ENCODE measurements around the gene RPTOR.

The RPTOR gene

DNA sequence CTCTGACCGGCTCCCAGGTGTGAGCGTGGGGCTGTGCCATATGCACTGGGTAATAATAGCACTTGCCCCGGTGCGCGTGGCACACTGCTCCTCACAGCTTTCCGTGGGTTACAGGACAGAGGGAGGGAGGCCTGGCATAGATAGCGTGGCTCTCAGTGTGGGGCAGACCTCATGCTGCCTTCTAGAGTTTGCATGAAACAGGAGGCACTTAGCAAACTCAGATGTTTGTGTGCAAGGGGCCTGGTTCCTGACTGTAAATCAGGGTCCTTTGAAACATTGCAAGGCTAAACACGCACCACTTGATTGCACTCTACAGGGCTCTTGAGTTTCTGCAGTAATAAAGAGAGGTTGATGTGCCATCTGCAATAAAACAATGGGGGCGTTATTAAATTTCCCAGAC is 101.7 kb downstream of the RPTOR start:
- DNase-seq = no peak

DNA sequence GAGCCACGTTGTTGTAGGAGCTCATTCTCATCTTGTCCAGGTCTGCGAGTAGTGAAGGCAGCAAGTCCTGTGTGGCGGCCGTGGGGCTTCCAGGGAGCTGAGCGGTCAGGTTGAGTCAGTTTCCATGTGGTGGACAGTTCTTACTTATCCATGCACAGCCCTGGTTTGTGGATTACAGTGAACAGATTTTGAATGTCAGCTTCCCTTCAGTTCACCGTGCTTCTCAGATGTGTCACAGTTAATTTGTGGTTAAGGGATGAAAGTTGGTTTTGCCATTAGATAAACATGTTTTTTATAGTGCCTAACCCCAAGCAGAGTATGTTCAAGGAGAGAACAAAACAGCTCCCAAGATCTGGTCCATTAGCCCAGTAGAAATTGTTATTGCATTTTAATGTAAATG is 103.1 kb downstream of the RPTOR start:
- DNase-seq = no peak

DNA sequence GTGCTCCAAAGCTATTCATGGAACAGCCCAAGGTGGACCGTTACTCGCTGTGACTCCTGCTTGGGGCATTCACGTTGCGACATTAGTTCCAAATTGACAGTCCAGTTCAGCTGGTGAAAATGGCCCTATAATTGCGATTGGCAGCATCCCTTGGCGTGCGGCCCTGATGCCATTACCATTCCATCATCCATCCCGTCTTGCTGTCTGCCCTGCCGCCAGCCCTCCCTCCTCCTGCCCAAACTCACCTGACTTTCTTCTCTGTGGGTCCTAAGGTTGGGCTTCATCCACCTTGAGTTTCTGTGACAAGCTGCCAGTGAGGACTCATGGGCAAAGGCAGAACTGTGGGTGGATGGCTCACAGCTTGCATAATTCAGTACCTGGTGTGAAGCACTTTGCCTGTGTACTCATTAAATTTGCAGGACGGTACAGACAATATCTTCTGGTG is 104.6 kb downstream of the RPTOR start:
- DNase-seq = no peak

DNA sequence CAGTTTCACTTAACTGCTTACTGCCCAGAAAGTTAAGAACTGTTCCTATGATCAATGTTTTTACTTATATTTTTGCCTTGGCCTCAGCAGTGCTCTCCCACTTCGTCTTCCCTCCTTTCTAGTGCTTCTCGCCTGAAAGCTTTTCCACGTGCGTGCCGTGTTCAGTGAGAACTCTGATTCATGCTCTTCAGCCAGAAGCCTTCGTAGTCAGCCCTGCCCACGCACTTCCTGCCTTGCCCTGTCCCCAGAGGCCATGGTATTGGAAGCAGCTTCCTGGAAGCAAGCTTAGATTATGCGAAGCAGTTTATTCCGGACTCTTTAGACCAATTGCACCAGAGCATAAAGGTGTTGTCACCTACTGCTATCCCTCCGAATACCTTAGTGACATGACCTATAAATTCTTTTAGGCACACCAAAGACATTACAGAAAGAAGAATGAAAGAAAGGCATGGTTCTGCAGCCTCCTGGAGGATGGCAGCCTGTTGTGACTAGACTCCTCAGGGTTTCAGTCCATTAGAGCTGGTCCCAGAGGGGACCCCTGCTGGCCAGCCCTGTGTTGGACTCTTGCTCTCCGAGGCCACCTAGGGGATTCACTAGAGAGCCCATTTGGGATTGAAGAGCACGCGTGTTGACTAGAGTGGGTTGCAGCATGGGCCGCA is 105.2 kb downstream of the RPTOR start:
- DNase-seq = no peak

DNA sequence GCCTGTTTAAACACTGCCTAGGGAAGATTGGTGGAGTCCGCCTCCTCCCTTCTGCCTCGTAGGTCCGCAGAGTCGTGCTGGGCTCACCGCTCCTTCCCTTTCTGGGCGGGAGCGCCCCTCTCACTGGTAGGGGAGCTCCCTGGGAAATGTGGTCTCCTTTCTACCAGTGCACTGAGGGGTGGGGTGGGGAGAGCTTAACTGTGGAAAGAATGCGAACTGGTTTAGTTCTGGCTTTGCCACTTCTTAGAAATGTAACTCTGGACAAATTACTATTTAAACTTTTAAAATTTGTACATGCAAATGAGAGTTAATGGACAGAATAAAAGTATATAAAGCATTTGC is 105.7 kb downstream of the RPTOR start:
- DNase-seq = no peak

DNA sequence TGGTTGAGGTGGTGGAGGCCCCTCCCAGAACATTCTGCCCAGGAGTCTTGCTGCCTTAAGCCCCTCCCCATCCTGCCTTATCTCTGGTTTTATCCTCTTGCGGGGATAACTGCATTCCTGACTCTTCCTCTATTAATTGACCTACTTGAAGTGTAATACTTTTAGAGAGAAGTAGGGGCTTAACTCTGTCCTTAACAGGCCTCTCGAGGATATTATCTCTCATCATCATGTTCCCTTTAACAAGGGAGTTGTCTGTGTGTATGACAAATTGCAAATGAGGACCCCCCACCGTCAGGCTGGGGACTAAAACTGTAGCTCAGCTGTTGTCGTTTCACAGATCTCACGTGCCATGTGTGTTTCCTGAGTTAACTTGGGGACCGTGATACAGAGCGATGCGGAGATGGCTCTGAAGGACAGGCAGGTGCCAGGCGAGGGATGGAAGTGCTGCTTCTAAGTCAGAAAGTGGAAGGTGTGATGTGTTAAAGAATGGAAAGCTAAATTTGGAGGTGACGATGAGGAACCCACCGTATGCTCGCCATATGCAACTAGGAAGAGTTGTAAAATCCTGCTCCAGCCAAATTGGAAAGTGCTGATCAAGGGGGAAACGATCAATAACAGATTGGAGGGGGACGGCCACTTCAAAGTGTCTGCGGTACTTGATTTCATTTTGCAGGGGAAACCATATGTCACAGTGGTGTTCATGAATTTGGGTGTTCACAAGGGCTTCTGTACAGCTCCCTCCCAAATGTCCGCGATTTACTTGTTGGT is 106.3 kb downstream of the RPTOR start:
- no peak for DNase-seq

DNA sequence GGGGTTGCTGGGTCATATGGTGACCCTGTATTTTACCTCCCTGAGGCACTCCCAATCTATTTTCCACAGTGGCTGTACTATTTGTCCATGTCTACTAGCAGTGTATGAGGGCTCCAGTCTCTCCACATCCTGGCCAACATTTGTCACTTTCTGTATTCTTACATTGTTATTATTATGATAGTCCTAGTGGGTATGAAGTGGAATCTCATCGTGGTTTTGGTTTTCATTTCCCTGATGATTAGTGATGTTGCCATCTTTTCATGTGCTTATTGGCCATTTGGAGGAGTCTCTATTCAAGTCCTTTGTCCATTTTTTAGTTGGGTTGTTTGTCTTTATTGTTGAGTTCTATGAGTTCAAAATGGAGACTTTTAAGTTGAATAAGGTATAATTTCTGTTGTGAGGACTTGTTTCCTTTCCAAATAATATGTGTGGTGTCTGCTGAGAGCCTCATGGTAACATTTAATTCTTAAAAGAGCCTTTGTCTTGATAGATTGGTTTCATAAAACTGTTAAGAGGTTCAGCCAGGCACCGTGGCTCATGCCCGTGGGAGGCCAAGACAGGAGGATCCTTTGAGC is 108.2 kb downstream of the RPTOR start:
- DNase-seq = no peak

DNA sequence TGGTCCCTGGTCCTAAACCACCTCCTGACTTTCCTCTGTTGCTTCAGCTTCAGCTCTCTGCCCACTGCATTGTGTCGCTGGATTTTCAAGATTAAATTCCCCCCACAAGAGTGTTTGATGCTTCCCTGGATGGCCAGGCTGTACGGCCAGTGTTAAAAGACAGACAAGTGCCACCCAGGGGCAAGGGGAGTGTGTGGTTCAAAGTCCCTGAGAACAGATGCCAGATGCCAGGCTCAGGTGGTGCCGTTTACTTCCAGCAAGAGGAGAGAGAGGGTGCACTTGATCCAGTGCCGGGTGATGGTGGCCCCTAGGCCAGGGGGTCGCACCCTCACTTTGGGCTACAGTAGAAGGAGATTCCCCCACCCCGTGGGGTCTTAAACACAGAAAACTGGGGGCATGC is 109.2 kb downstream of the RPTOR start:
- DNase-seq = no peak

DNA sequence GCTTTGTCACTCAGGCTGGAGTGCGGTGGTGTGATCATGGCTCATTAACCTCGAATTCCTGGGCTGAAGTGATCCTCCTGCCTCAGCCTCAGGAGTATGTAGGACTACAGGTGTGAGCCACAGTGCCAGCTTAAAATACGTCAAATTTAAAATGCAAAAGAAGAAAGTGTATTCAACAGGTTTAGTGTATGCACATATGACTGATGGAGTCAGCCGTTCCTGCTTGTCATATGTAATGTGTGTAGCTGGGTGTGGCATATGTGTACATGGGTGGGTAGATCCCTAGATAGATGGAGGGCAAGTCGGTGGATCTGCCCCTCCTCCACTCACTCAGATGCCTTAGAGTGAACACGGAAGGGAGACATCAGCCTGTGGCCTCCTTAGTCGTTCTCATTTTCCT is 111.0 kb downstream of the RPTOR start:
- no peak for DNase-seq

DNA sequence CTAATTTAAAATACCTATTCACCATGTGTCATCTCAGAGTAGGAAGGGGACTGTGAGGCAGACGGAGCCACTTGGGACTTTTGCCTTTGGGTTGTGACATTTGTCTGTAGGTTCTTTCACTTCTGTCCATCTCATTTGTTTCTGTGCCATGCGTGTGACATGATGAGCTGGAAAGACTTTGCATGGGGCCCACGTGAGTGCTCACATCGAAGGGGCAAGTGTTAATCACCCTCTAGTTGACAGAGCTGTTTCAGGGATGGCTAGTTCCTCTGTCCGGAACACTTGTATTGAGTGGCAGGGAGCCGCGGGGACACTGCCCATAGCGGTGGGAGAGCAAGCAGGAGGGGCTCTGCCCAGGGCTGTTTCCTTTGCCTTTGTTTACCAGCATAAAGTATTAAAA is 112.0 kb downstream of the RPTOR start:
- DNase-seq = no peak

DNA sequence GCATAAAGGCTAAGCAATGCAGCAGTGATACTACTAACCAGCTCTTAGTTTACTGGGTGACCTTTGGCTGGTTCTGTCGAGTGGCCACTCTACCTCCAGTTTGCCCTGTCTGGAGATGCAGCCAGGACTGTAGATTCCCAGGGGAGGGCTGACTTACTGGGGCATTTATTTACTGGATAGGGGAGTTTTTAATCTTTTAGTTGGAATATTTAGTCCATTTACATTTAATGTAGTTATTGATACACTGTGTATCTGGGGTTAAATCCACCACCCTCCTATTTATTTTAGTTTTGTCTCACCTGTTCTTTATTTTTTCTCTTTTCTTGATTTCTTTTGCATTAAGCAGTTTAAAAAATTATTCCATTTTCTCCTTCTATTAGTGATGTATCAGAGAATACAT is 112.9 kb downstream of the RPTOR start:
- DNase-seq = no peak

DNA sequence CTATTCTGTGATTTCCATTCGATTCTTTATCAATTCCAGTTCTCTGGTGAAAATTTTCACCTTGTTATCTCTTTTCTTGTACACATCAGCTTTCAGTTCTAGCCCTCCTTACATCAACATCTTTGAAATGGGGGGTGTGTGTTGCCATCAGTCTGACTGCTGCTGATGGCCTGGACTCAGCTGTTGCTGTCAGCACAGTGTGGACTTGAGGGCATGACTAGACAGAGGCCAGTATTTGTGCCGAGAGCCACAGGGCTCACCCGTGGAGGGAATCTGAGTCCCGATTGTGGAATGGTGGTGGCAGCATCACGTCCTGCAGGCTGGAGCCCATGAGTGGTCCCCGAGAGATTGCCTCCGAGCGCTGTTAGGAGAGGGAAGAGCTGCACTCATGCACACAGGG is 114.2 kb downstream of the RPTOR start:
- DNase-seq = no peak

DNA sequence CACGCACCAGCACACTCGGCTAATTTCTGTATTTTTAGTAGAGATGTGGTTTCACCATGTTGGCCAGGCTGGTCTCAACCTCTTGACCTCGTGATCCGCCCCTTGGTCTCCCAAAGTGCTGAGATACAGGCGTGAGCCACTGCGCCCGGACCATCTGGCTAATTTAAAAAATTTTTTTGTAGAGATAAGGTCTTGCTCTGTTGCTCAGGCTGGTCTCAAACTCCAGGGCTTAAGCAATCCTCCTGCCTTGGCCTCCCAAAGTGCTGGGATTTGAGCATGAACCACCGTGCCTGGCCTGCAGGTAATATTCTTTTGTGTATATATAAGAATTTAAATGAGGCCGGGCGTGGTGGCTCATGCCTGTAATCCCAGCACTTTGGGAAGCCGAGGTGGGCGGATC is 115.0 kb downstream of the RPTOR start:
- no peak for DNase-seq

DNA sequence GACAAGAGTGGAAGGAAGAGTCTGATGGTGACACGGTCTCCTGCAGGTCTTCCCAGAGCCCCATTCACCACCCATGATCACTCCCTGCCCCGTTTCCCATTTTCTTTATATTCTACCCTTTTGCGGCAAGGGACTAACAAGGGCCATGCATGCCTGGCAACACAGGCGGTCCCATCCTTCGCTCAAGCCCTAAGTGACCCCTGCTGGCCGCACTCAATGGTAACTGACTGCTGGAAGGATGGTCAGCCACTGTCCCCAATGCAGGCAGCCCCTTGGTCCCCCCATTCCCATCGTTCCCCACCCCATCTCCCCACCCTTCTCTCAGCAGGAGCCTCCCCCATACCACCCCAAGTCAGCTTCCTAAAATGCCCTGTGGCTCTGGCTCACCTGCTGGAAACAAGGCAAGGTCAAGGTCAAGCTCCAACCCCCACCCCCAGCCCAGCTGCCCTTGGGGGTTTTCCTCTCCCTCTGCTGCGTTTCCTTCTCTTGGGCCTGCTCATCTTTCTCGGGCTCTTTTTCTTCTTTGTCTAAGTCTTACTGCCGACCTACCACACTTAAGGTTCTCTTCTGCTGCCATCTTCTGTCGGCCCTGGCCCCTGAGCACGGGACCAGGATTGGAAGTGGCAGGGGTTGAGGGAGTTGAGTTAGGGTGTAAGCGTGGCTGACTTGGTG is 116.0 kb downstream of the RPTOR start:
- DNase-seq = no peak

DNA sequence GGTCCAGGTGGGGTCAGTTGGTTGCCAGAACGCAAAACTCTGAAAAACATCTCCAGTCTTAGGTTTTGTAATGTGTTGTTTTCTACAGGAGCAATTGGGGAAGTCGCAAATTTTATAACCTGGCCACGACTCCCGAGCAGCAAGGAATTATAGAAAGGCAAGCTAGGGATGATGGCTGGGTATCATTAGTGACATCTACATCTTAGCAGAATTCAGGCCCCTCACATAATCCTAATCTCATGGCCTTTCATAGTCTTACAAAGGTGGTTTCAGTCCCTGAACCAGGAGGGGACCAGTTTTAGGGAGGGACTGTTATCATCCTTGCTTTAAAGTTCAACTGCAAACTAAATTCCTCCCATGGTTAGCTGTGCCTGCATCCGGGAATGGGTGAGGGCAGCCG is 117.9 kb downstream of the RPTOR start:
- no peak for DNase-seq

DNA sequence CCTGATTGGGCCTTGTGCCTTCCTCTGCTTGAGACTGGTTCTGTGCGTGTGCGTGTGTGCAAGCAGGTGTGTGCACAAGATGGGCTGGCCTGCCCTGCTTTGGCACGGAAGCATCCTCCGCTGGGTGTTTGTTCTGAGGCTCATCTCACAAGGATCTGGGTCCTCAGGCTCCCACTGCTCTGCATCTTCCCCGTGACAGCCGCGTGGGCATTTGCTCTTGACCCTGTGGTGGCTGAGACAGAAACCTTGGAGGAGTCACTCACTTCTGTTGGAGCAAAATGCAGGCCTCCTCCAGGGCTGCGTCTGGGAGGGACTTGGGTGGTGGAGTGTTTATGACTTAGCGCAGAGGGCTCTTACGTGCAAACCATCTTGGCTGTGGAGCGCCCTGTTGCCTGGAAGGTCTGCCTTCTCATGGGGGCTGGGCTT is 119.2 kb downstream of the RPTOR start:
- no peak for DNase-seq

DNA sequence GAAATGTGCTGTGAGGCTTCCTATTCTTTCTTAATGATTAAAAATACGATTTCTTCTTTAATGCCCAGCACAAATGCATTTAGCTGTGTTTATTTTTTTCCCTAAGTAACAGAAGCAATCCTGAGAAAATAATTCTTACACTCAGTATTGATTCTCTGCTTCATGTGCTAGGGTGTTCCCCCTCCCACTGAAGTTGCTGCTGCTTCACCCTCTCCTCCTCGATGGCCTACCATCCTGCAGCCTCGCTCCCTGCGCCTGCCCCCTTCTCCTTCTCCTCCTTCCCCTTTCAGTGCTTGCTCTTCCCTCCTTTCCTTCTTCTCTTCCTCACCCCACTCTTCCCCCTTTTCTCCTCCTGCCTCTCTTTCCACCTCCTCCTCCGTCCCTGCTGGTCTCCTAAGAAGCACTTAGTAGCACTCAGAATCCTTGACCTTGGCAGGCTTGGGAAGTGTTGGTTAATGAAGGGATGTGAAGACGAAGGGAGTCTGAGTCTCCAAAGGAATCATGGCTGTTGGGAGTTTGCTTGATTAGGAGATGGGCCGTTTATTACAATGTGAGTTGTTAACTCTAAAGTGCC is 119.7 kb downstream of the RPTOR start:
- no peak for DNase-seq

DNA sequence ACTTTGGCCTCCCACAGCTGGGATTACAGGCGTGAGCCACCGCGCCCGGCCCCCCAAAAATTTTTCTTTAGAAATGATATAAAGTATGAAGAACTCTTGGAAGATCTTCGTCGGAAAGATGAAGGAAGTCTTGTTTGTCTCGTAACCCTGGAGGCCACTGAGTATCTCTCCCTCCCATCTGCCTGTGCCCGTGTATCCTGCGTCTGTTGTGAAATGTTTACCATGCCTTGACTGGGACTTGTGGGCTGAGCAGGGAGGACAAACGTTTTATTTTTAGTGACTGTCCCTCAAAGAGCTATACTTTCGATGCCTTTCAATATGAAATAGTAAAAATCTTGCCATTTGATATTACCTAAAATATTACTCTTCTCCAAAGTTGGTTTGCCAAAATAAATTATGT is 121.2 kb downstream of the RPTOR start:
- DNase-seq = no peak

DNA sequence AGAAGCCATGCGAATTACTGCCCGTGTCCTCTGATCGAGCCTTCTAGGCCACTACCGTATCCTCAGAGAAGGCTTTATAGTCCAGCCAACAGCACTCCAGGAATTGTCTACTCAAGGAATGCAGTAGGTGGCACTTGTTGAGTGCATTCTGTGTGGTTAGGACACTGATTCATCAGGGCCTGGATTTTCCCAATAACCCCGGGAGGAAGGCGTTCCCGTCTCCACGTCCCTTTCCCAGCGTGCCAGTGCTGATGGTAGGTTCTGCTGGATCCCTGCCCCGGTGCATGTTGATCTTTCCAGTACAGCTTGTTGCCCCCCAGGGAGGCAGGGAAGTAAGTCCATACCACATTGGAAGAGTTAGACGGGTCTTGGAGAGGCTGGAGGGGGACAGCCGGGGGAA is 122.2 kb downstream of the RPTOR start:
- DNase-seq = no peak

DNA sequence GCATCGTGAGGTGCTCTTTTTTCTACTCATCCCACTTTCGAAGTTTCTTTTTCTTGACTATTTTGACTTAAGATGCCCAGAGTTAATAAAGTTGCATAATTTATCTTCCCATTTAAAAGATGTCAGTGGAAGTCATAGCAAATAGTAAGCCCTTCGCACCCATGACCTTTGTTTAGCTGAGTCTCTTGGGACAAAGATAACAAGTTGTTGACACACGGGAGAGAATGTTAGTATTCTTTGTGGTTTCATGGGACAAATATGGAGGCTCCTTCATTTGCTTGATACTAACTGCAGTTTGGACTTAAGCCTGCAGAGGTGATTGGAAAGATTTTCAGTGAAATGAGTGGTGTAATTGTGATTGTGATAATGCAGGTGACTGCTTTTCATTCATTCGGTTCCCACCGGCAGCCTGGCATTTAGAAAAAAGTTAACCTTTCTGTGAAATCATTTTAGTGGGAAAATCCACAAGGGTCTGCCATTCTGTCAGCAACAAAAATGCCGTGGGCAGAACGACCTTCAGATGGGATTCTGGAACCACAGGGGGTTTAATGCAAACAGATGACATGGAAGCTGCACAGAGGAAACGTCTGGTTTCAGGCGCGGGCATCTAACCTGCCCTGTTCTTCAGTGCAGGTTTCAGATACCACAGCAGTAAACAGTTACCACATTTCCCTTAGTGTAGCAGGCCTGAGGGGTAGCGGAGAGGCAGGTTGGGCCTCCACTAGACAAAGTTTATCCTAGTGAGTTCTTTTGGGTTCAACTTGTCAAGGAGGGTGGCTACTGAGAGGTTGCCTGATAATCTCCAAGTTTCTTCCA is 123.0 kb downstream of the RPTOR start:
- DNase-seq = no peak

DNA sequence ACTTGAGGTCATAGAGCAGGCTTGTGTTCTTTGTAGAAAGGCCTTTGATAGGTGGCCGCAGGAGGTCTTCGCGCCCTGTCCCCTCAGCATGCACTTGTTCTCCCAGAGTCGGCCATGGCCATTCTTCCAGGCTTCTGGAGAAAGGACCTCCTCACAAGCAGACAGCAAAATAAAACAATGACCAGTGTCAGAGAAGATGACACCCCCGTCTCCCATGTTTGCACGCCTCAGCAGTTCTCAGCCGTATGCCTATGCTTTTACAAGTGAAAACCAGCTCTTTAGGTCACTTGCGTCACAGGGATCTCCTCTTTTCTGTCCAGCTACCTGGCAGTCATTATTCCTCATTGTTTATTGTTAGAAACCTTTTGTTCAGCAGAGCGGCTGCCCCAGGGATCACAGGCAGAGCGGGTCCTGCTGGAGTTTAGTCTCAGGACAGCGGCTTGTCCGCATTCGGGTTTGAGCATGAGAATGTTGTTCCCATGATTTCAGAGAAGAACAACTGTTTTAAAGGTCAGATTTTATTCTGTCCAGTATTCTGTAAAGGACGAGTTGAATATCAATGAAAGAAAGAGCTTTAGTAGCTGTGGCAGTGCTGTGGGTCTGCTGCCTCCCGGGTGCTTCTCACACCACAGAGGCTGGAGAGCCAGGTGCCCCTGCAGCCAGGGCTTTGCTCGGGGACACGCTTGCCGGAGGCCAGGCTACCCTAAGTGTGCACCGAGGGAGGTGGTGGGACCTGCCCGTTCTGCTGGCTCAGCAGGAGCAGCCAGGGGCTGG is 123.9 kb downstream of the RPTOR start:
- no peak for DNase-seq

Measured in NCI-H1694 (cell line).